ENCODE measurements around the gene IDNK.

DNA sequence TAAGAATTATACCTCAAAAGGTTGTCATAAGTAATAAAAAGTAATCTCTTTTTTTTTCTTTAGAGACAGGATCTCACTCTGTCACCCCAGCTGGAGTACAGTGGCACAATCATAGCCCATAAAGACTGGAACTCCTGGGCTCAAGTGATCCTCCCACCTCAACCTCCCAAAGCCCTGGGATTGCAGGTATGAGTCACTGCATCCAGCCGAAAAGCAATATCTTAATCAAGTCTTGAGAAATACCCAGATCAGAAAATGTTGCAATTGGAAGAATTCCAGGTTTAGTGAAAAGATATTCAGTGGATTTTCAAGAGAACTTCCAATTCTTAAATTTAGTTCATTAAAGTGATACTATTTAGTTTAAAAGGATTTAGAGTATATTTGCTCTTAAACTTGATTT, 40.9 kb upstream of the IDNK start:
- TF ChIP-seq CTCF (IDR thresholded peaks at IDR 0.05; ENCODE audit: control extremely low read depth in 1 of 3, insufficient read depth in 1 of 3, low read depth in 1 of 3, low read length in 3 of 3), result no peak
- no peak for TF ChIP-seq BRCA1 (IDR thresholded peaks at IDR 0.05; ENCODE audit: low read depth, low read length)
- TF ChIP-seq PHF8 (conservative IDR thresholded peaks at IDR 0.05; ENCODE audit: low read depth, low read length), result no peak
- TF ChIP-seq POLR2A (IDR thresholded peaks at IDR 0.05; ENCODE audit: control extremely low read depth in 1 of 2, low read depth in 2 of 2, low read length in 2 of 2), result no peak
- no peak for TF ChIP-seq GTF2F1 (IDR thresholded peaks at IDR 0.05; ENCODE audit: borderline replicate concordance, low read depth, low read length)
- TF ChIP-seq RFX5 (IDR thresholded peaks at IDR 0.05; ENCODE audit: borderline replicate concordance, low read depth, low read length), result no peak
- TF ChIP-seq EZH2 (IDR thresholded peaks at IDR 0.05; ENCODE audit: low read depth, low read length, severe bottlenecking), result no peak
- TF ChIP-seq KDM5A (IDR thresholded peaks at IDR 0.05; ENCODE audit: low read length), result no peak
- TF ChIP-seq, protein P1, sequence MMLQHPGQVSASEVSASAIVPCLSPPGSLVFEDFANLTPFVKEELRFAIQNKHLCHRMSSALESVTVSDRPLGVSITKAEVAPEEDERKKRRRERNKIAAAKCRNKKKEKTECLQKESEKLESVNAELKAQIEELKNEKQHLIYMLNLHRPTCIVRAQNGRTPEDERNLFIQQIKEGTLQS (IDR thresholded peaks at IDR 0.05; ENCODE audit: insufficient read depth, low read depth, low read length), result no peak
- TF ChIP-seq SP4 (IDR thresholded peaks at IDR 0.05; ENCODE audit: low read length), result no peak
- no peak for TF ChIP-seq SAP30 (IDR thresholded peaks at IDR 0.05; ENCODE audit: insufficient read depth, insufficient replicate concordance, low read length)
- TF ChIP-seq JUN (IDR thresholded peaks at IDR 0.05; ENCODE audit: low read depth, low read length), result no peak
- TF ChIP-seq FOSL1 (IDR thresholded peaks at IDR 0.05; ENCODE audit: insufficient read depth, low read depth, low read length), result no peak

Data from H1 (cell line).